NB4 (cell line): ENCODE results near the gene AP1M2.

ENCODE experiments used
- CTCF ChIP-seq: IDR thresholded peaks from one replicate; pipeline ENCODE4 v1.5.1; 2012; ENCODE audit warnings: low read depth, low read length
- MYC ChIP-seq: IDR thresholded peaks from 2 replicates; pipeline ENCODE4 v1.6.1; 2011; ENCODE audit warnings: low read depth, low read length
- POLR2A ChIP-seq: IDR thresholded peaks from 2 replicates; pipeline ENCODE4 v1.6.1; 2011; ENCODE audit warnings: mild to moderate bottlenecking; ENCODE audit not compliant: insufficient read length; ENCODE audit errors: extremely low read depth

DNA sequence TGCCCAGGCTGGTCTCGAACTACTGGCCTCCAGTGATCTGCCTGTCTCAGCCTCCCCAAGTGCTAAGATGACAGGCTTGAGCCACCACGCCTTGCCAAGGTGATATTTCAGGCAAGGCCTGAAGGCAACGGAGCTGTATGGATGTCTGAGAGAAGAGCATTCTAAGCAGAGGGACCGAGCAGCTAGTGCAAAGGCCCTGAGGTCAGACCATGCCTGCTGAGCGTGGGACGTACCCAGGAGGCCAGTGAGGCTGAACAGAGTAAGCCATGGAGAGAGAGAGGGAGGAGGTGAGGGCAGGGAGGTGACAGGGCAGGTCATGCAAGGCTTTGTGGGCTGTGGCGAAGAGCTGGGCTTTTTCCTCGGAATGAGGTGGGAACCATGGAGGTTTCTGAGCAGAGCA, 34.9 kb upstream of the AP1M2 start:
- TF ChIP-seq CTCF (no peak), POLR2A (no peak), MYC (no peak)
